HL-60 (cell line): Measurements from ENCODE around the gene KIF24.

Experiments
- GABPA ChIP-seq: IDR thresholded peaks from 2 replicates; pipeline ENCODE4 v1.6.1; 2012; ENCODE audit warnings: low read depth
- POLR2AphosphoS5 ChIP-seq: IDR thresholded peaks from 2 replicates; pipeline ENCODE4 v1.6.1; 2012; ENCODE audit warnings: low read depth
- REST ChIP-seq: IDR thresholded peaks from 2 replicates; pipeline ENCODE4 v1.6.1; 2012; ENCODE audit warnings: low read depth; ENCODE audit not compliant: insufficient replicate concordance
- TF ChIP-seq, protein P1 (sequence below): IDR thresholded peaks from one replicate; pipeline ENCODE4 v1.5.1; 2011; ENCODE audit warnings: low read length, control low read depth, inconsistent platforms; ENCODE audit not compliant: insufficient read depth

DNA sequence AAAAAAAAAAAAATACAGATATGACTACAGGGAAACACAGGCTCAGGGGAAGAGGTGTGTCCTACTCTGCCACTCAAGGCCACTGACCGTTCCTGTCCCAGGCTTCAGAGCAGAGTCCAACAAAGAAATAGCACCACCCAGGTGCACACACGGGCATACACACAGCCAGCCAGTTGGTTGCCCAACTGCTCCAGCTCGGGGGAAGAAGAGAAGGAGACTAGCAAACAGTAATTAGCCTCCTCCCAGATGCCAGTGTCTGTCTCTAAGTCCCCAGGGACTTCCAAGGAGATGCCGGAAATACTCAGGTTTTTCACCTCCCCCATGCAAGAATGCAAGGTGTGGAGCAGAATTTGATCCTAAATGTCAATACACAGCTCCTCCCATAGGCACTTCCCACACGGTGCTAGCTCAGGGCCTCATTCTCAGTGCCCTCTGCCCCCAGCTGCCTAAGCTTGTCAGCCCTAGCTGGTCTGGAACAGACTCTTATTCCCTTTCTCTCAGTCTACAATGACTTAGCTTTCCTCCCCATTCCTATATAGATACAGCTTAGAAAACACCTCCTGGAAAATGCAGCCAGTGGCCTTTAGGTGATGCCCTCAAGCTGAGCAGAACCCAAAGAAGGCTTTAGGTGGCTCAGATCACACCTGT, 46.0 kb upstream of the KIF24 start:
- TF ChIP-seq, protein P1, sequence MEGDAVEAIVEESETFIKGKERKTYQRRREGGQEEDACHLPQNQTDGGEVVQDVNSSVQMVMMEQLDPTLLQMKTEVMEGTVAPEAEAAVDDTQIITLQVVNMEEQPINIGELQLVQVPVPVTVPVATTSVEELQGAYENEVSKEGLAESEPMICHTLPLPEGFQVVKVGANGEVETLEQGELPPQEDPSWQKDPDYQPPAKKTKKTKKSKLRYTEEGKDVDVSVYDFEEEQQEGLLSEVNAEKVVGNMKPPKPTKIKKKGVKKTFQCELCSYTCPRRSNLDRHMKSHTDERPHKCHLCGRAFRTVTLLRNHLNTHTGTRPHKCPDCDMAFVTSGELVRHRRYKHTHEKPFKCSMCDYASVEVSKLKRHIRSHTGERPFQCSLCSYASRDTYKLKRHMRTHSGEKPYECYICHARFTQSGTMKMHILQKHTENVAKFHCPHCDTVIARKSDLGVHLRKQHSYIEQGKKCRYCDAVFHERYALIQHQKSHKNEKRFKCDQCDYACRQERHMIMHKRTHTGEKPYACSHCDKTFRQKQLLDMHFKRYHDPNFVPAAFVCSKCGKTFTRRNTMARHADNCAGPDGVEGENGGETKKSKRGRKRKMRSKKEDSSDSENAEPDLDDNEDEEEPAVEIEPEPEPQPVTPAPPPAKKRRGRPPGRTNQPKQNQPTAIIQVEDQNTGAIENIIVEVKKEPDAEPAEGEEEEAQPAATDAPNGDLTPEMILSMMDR: no peak
- TF ChIP-seq POLR2AphosphoS5 (no peak), REST (no peak), GABPA (no peak)
